GM10266 (cell line): ENCODE results near the gene FAM236C.
"Not testable (repeated sequence)": the region's sequence is repeated elsewhere in the genome, so short reads cannot be mapped to it uniquely, and the experiment has no call there.

ENCODE experiments used
- DNase-seq: peaks from one replicate; pipeline ENCODE4 v3.0.0; 2012; ENCODE audit errors: extremely low spot score

Gene FAM236C

GRCh38 chrX:72912315-72912714 lies at the start of gene FAM236C:
Gene FAM236C (plus strand): TSS chrX:72912615. CDS start chrX:72912715, 100 bp downstream.
- not testable (repeated sequence) for DNase-seq

GRCh38 chrX:72882898-72883297 lies 29.5 kb upstream of the FAM236C start:
- not testable (repeated sequence) for DNase-seq

- DNase-seq = not testable (repeated sequence)
These were observed 22.7 kb upstream of the FAM236C start for GRCh38 chrX:72889740-72890139.

GRCh38 chrX:72916096-72916495 lies 3.7 kb downstream of the FAM236C start:
- DNase-seq = not testable (repeated sequence)

GRCh38 chrX:72932283-72932682 lies 19.9 kb downstream of the FAM236C start:
- DNase-seq = not testable (repeated sequence)

GRCh38 chrX:72936455-72936854 lies 24.0 kb downstream of the FAM236C start:
- not testable (repeated sequence) for DNase-seq

- DNase-seq = not testable (repeated sequence)
These were observed 24.6 kb downstream of the FAM236C start for GRCh38 chrX:72936882-72937455.

GRCh38 chrX:72937906-72938305 lies 25.5 kb downstream of the FAM236C start, which contains the start of gene FAM236A:
Gene FAM236A (plus strand): TSS chrX:72938206. CDS start chrX:72938263, 57 bp downstream.
- DNase-seq = not testable (repeated sequence)

GRCh38 chrX:72942272-72942671 lies 29.9 kb downstream of the FAM236C start:
- DNase-seq = not testable (repeated sequence)

- not testable (repeated sequence) for DNase-seq
These were observed 30.8 kb downstream of the FAM236C start for GRCh38 chrX:72943035-72943818.

- DNase-seq = not testable (repeated sequence)
These were observed 31.4 kb downstream of the FAM236C start, which contains the start of gene DMRTC1 for GRCh38 chrX:72943819-72944169. Gene DMRTC1 (minus strand): TSS chrX:72943837. CDS start chrX:72875694, 68,143 bp downstream.

GRCh38 chrX:72959971-72960370 lies 47.6 kb downstream of the FAM236C start:
- DNase-seq = not testable (repeated sequence)
